GM21529 (cell line): ENCODE data around the gene PELI3.
"Not testable (repeated sequence)": the region's sequence is repeated elsewhere in the genome, so short reads cannot be mapped to it uniquely, and the experiment has no call there.

Experiments
- ATAC-seq: cut with Tn5 transposase; IDR thresholded peaks from one replicate; pipeline ENCODE4 v1.9.1; 2021; ENCODE audit not compliant: unreplicated experiment

Gene PELI3

DNA sequence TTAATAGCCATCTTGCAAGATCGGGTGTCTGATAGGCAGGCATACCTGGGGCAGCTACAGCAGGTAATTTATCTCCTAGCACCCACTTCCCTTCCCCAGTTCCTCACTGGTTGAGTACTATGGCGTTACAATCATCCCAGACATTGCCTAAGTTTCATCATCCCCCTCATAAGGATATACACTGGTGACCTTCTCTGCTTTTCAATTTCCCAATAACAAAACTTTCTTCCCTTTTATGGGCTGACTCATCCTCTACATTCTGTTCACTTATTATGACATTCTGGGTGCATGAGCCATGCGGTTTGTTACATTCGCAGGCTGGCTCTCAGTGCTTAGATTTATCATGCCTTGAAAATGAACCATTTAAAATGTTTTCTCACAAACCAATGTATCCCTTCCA lies 23.1 kb upstream of the PELI3 start:
- ATAC-seq: no peak

DNA sequence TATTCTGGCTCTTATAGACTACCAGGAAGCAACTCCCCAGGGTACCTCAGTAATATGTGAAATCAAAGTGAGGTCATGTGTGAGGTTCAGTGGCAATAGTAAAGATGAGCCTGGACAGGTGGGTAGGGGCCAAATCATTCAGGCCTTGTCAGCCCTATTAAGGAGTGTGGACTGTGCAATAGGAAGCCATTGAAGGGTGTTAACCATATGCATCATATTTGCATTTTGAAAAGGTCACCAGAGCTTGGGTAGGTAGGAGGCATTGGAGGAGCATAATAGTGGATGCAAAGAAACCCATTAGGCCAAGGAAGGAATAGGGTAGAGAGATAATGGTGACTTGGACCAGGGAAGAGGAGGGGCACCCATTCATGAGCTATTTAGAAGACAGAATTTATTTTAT lies 19.7 kb upstream of the PELI3 start:
- ATAC-seq: no peak

DNA sequence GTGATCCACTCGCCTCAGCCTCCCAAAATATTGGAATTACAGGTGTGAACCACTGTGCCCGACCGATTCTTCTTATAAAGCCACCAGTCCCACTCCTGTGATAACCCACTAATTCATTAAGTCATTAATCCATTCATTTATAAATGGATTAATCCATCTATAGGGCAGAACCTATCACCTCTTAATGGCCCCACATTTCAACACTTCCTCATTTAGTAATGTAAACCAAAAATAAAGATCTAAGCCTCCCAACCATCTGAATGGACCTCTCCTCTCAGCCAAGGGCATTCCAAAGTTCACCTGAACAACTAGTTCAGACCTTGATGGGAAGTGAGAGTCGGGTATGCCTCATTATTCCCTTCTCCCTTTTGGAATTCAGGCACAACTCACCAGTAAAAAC lies 18.2 kb upstream of the PELI3 start:
- no peak for ATAC-seq

DNA sequence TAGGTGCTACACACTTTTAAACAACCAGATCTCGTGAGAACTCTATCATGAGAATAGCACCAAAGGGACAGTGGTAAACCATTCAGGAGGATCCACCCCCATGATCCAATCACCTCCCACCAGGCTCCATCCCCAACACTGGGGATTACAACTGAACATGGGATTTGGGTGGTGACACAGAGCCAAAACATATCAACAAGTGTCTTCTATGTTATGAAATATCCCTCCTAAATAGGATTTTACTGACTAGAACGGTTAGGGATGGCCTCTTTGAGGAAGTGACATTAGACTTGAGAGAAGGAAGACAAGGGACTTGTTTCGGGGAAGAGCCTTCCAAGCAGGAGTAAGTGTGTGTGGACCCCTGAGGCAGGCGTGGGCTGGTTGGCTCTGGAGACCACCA lies 16.1 kb upstream of the PELI3 start:
- ATAC-seq: no peak

DNA sequence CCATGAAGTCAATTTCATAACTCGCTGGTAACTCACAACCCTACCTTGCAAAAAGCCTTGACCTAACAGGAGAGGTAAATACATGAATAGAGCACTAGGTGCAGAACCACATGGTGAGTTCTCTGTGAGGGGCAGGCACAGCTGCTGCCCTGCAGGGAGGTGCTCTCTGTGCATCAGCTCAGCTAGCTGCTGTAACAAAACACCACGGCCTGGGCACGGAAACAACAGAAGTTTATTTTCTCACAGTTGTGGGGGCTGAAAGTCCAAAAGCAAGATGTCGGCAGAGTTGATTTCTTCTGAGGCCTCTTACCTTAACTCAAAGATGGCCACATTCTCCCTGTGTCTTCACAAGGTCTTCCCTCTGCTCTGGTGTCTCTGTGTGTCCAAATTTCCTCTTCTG lies 15.0 kb upstream of the PELI3 start:
- no peak for ATAC-seq

DNA sequence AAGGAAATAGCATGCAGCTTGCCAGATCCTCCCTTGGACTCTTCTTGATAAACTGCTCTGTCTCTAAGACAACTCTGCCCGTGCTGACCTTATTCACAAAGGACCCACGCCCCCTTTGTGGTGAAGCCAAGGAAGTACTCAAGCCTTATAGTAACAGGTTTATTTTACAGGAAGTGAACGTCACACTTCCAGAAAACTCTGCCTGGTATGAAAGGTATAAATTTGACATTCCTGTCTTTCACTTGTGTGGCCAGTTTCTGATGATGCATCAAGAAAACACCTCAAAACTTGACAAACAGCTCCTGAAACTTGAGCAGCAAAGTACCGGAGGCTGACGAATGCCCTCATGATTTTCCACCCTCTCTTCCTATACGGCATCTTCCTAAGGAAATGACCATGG lies 12.5 kb upstream of the PELI3 start:
- ATAC-seq: no peak

GRCh38 chr11:66454828-66455227 lies 11.9 kb upstream of the PELI3 start:
- no peak for ATAC-seq

DNA sequence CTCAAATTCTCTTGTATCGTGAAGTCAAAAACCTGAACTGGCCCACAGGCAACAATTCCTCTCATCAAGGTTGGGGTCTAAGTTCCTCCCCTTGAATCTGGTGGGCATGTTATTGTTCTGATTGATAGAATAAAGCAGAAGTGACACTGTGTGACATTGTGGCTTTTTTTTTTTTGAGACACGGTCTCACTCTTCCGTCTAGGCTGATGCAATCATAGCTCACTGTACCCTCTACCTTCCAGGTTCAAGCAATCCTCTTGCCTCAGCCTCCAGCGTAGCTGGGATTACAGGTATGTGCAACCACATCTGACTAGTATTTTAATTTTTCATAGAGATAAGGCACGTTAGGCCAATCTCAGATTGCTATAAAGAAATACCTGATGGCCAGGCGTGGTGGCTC lies 8.9 kb upstream of the PELI3 start:
- ATAC-seq: no peak

GRCh38 chr11:66459138-66459778 lies 7.4 kb upstream of the PELI3 start:
- no peak for ATAC-seq

DNA sequence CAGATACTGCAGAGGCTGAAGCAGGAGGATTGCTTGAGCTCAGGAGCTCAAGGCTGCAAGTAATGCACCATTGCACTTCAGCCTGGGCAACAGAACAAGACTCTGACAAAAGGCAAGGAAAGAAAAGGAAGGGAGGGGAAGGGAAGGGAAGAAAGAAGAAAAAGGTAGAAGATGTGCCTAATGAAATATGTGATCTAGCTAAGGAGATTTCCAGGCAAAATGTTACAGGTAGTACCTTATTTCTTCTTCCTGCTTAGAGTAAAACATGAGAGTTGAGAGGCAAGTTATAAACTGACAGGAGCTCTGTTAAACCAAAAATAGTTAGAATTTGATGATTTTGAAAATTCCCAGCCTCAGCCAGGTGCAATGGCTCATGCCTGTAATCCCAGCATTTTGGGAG lies 4.7 kb upstream of the PELI3 start:
- ATAC-seq: no peak

- no peak for ATAC-seq
These were observed 3.8 kb upstream of the PELI3 start for GRCh38 chr11:66462911-66463310.

DNA sequence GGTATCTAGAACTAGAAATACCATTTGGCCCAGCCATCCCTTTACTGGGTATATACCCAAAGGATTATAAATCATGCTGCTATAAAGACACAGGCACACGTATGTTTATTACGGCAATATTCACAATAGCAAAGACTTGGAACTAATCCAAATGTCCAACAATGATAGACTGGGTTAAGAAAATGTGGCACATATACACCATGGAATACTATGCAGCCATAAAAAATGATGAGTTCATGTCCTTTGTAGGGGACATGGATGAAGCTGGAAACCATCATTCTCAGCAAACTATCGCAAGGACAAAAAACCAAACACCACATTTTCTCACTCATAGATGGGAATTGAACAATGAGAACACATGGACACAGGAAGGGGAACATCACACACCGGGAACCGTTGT lies 2.6 kb upstream of the PELI3 start:
- not testable (repeated sequence) for ATAC-seq

DNA sequence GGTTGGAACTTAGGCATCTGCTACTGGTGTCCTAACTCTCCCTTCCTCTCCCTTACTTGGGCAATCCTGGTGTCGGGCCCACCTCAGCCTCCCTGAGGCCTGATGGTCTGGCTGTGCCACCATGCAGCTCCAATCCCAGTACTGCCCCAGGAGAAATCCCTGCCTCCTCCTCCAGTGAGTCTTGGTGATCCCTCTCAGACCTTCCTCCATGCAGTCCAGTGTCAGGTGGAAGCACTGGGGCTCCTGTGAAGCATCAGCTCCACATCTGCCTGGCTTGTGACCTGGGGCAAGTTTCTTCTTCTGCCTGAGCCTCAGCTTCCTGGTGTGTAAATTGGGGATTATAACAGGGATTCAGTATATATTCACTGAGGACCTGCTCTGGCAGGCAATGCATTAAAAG lies 1.8 kb upstream of the PELI3 start:
- no peak for ATAC-seq

DNA sequence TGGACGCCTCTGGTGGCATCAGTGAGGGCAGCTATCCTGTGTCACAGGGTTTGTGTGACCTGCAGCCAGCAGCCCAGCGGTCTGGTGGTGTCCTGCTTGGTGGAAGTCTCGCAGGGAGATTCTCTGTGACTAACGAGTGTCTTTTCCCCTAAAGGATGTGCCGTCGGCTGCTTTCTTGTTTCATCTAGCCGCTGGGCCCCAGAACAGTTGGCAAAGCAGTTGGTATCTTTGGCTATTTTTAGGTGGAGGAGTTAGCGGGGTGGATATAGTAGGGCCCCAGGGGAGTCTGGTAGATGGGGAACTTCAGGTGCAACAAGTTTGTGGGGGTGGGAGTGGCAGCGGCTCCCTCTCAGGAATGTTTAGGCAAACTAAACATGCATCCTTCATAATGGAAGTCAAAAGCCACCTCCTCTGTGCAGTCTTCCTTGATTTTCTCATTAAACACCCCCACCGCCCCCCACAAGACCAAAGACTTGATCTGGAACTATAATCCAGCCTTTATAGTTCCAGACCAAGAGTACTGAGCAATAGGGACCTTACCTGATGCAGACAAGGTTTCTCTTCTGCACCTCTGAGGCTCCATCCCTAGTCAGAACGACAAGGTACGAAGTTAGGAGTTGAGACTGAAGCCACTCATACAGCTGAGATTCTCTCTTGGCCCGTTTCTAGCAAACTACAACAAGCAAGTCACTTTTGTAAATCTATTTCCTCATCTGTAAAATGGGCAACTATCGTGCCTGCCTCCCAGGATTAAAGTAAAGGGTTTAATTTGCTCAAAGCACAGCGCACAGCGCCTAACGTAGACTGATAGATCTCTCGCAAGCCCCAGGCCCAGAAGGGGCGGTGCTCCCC lies 1.1 kb upstream of the PELI3 start:
- no peak for ATAC-seq

DNA sequence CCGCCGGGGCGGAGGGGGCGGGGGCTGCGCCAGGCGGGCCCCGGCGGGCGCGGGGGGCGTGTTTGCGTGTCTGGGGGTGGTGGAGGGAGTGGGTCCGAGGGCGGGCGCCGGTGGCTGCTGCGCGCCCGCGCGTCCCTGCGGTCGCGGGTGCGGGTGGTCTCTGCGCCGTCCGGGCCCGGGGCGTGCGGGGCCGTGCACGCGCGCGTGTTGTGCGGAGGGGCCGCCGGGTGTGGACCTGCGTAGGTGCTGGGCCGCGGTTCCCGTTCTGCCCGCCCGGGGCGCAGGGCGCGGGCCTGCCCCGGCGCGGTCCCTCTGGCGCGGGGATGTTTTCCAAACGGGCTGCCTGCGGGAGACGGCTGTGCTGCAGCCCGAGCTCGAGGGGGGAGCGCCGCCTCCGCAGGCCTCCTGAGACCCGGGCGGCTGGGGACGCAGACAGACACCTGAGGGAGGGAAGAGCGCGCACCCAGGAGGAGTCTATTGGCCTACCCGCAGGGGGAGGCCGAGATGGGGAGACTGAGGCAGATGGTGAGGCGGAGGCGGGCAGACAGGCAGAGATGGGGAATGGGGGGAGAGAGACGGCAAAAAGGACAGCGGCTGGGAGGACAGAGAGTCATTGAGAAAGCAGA lies 442 bp downstream of the PELI3 start:
- ATAC-seq: peak; percentile 34

DNA sequence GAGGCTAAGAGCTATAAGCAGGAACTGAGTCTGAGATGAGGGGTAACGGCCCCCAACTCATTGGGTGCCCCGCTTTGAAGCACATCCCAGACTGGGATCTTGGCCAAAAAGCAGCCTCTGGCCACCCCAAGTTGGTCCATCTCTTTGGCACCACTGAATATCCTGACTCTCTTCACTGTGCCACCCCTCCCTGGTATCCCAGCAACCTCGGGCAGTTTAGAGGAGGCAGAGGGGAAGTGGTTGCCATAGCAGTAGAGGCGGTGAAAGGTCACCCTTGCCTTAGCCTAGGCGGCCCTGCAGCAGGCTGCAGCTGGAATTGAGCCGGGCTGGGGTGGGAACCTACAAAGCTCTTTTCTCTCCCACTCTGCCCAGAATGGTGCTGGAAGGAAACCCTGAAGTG lies 1.1 kb downstream of the PELI3 start:
- ATAC-seq: no peak

DNA sequence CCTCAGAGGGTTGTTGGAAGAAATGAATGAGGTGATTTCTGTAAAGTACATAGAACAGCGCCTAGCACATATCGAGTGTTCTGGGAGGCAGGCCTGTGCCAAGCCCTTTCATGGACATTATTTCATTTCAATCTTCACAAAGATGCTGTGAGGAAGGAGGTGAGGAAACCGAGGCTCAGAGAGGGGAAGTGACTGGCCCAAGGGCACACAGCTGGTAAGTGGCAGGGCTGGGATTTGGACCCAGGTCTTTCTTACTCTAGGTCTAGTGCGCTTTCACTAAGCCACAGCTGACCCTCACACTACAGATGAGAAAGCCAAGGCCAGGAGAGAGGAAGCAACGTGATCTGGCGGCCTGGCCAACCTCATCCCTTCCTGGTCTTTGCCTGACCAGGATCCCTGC lies 2.0 kb downstream of the PELI3 start:
- ATAC-seq: no peak

DNA sequence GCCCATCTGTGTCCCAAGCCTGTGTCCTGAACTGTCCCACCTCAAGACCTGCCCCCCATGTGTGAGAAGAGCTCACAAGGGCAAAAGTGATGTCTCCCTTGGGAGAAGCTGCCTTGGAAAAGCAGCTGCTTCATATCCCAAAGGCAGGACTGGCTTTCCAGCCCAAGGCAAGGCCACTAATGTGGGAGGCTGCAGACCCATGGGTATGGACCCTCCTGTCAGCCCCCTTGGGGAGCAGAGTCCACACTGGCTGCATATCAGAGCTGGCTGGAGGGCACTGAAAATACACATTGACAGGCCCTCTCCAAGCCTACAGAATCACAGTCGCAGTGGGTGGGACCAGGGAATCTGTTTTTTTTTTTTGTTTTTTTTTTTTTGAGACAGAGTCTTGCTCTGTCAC lies 2.7 kb downstream of the PELI3 start:
- ATAC-seq: no peak

DNA sequence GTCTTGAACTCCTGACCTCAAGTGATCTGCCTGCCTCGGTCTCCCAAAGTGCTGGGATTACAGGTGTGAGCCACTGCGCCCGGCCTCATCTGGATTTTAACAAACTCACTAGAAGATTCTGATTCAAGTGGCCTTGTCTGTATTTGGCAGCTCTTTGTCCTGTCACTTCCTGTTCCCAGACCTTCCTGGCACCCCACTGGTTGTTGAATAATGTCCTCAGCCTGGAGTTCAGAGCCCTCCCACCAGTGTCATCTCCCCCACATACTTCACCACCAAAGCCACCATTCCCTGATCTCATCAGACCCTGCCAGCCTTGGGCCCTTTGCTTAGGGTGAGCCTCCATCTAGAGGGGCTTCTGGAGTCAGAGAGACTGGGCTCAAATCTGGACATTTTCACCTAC lies 3.3 kb downstream of the PELI3 start:
- no peak for ATAC-seq

GRCh38 chr11:66471142-66471541 lies 4.4 kb downstream of the PELI3 start:
- ATAC-seq: no peak

- ATAC-seq: no peak
These were observed 5.3 kb downstream of the PELI3 start for GRCh38 chr11:66472054-66472453.

GRCh38 chr11:66473167-66473566 lies 6.5 kb downstream of the PELI3 start:
- no peak for ATAC-seq
